ENCODE results near the gene ZNF774.
A peak's percentile ranks its signal among the peaks of the same experiment; 100 is the strongest.

Gene ZNF774

GRCh38 chr15:90388462-90389380, 36.6 kb downstream of the ZNF774 start:
- TF ChIP-seq CTCF (IDR thresholded peaks at IDR 0.05; ENCODE audit: low read depth, low read length), result no peak
- peak overlapping the region; percentile 65 for H3K4me3 ChIP-seq (ENCODE audit: low read depth, low read length)

GRCh38 chr15:90389513-90389912, 37.4 kb downstream of the ZNF774 start:
- TF ChIP-seq CTCF (IDR thresholded peaks at IDR 0.05; ENCODE audit: low read depth, low read length), result no peak
- H3K4me3 ChIP-seq (ENCODE audit: low read depth, low read length), result peak overlapping the region; percentile 65

GRCh38 chr15:90393040-90393439, 41.0 kb downstream of the ZNF774 start:
- TF ChIP-seq CTCF (IDR thresholded peaks at IDR 0.05; ENCODE audit: low read depth, low read length), result no peak

GRCh38 chr15:90394074-90394473, 42.0 kb downstream of the ZNF774 start:
- no peak for TF ChIP-seq CTCF (IDR thresholded peaks at IDR 0.05; ENCODE audit: low read depth, low read length)
- H3K4me3 ChIP-seq (ENCODE audit: low read depth, low read length), result no peak overlapping the region

More at GRCh38 chr15:90393040-90393439, 41.0 kb downstream of the ZNF774 start:
- no peak overlapping the region for H3K4me3 ChIP-seq (ENCODE audit: low read depth, low read length)

GRCh38 chr15:90394748-90395442, 42.8 kb downstream of the ZNF774 start:
- TF ChIP-seq CTCF (IDR thresholded peaks at IDR 0.05; ENCODE audit: low read depth, low read length), result no peak
- H3K4me3 ChIP-seq (ENCODE audit: low read depth, low read length), result no peak overlapping the region

- no peak for TF ChIP-seq CTCF (IDR thresholded peaks at IDR 0.05; ENCODE audit: low read depth, low read length)
- H3K4me3 ChIP-seq (ENCODE audit: low read depth, low read length), result no peak overlapping the region
Observed at GRCh38 chr15:90396321-90396720, 44.2 kb downstream of the ZNF774 start.

All from WI38 (cell line).